A204.1 (cell line): ENCODE results near the gene KLHL22.
"Not testable (repeated sequence)": the region's sequence is repeated elsewhere in the genome, so short reads cannot be mapped to it uniquely, and the experiment has no call there.

Experiments
- FAIRE-seq: peaks from 2 replicates; lab custom pipeline; 2012; peaks lifted over from hg19 to GRCh38; lab: Jason Lieb, UNC

KLHL22 gene

GRCh38 chr22:20399866-20400605 is 95.6 kb downstream of the KLHL22 start:
- no peak for FAIRE-seq

- FAIRE-seq: no peak
These were observed 97.2 kb downstream of the KLHL22 start for GRCh38 chr22:20398420-20398819.

- FAIRE-seq: no peak
These were observed 98.1 kb downstream of the KLHL22 start for GRCh38 chr22:20397498-20397897.

- FAIRE-seq: no peak
These were observed 99.0 kb downstream of the KLHL22 start for GRCh38 chr22:20396639-20397038.

DNA sequence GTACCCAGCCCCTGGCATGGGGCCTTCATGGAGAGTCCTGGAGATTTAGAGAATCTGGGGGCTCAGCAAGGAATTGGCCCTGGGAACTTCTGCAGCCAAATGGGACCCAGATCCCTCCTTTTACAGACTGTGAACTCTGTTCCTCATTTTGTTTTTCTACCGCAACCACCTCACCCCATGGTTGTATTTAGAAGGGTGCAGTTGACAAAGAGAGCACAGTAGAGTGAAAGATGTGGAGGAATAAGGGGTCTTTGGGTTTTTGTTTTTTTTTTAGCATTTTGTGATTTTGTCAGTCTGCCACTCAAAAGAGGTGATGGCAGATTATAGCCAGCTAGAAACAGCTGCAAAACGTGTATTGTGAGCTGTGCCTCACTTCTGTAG is 99.7 kb downstream of the KLHL22 start:
- no peak for FAIRE-seq

- no peak for FAIRE-seq
These were observed 100.3 kb downstream of the KLHL22 start for GRCh38 chr22:20395181-20395906.

DNA sequence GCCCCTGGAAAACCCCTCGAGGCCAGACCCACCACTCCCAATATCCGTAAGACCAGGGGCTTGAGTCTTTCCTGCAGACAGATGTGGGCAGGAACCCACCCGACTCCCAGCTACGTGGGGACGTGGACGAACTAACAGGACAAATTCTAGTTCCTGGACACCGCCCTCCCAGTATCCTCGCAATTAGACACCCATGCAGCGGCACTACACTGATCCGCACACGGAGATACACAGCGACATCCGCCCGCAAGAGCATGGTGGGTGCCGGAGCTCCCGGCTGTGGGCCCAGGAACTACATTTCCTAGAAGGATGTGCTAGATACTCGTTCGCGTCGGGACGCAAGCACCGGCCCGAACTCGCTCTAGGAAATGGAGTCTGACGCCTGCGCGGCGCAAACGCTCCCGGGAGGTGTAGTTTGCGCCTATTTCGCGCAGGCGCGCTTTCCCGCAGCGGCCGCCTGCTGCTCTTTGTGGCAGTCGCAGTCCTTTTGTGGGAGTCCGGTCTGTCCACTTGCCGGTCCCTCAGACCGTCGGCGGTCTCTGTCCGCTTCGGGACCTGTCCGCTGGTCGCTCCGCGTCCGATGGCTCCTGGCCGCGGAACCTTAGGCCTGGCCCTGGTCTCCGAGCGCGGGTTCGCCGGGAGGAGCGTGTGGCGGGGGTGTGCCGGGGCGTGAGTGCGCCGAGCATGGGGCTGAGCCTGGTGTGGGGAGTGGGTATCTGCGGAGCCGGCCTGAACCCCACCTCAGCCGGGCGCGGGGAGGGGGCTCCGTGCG is 101.7 kb downstream of the KLHL22 start, which contains the start of gene ZNF74:
Gene ZNF74 (plus strand): TSS at position 447 of the 772 bp plus-strand sequence. CDS start 478 bp downstream, outside the sequence.
- peak; percentile 14 for FAIRE-seq

DNA sequence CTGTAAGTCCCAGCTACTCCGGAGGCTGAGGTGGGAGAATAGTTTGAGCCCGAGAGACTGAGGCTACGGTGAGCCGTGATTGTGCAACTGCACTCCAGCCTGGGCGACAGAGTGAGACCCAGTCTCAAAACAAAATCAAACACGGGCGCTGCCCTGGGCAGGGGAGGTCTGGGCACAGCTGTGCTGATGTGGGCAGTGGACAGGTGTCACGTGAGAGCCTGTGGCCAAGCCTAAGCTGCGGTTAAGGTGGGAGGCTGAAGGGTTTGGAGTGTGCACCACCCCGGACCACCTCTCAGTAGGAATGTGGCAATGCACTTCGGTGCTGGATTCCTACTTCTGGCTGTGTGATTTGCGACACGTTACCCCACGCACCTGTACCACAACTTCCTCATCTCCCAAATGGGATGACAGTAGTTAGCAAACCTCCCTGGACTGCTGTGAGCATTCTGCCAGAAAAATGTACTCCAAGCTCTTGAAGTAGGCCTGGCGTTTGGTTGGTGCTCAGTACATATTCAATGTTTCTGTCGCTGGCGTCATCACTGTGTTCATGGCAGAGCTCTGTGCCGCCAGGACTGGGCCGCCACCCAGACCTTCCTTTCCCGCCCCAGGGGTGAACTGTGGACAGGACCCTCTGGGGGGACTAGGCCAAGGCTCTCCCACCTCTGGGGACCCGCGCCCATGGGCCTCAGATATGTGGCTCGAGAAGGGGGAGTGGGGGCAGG is 102.5 kb downstream of the KLHL22 start:
- no peak for FAIRE-seq

DNA sequence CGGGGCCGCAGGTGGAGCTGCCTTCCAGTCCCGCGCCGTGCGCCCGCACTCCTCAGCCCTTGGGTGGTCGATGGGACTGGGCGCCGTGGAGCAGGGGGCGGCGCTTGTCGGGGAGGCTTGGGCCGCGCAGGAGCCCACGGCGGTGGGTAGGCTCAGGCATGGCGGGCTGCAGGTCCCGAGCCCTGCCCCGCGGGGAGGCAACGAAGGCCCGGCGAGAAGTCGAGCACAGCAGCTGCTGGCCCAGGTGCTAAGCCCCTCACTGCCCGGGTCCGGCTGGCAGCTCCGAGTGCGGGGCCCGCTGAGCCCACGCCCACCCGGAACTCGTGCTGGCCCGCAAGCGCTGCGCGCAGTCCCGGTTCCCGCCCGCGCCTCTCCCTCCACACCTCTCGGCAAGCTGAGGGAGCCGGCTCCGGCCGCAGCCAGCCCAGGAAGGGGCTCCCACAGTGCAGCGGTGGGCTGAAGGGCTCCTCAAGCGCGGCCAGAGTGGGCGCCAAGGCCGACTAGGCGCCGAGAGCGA is 103.2 kb downstream of the KLHL22 start:
- not testable (repeated sequence) for FAIRE-seq
